HCT116 (cell line): Measurements from ENCODE around the gene CBL. TPM values are rescaled to one million over a fixed set of nuclear protein-coding genes. Genes with fewer than 3 reads are reported as not detected.

Source experiments
- ATAC-seq: fragments of 200-7000 bp; cut with Tn5 transposase; 2 replicates; pipeline ENCODE4 v1.9.1; 2020; ENCODE audit warnings: mild to moderate bottlenecking, moderate library complexity
- BruUV-seq: library from RNA; stranded (reverse); fragments of 400-500 nt; replicated peaks from 2 replicates; lab custom pipeline; 2021; lab: Mats Ljungman, UMichigan
- CTCF ChIA-PET: fragments of 300-600 bp; sonication (Branson Sonifier 250); formaldehyde crosslinking; loops from one replicate; lab custom pipeline; 2021; ENCODE audit warnings: antibody characterized with exemption; lab: Charles Lee
- POLR2A ChIA-PET: fragments of 300-600, 350-600 bp; sonication (Branson Sonifier 250); formaldehyde crosslinking; loops from one replicate; lab custom pipeline; 2021; ENCODE audit warnings: antibody characterized with exemption; lab: Charles Lee
- RAD21 ChIA-PET, 2 experiments: fragments of 300-600 bp; sonication (Branson Sonifier 250); formaldehyde crosslinking; loops; one replicate each; lab custom pipeline; 2023; ENCODE audit warnings: low total read pairs in 2 of 2; ENCODE audit not compliant: uncharacterized antibody in 2 of 2, unreplicated experiment in 2 of 2, low non-redundant PET in 1 of 2; lab: Charles Lee
- DNase-seq: peaks from one replicate; pipeline ENCODE4 v3.0.0-alpha.2; 2010; ENCODE audit warnings: low read depth, low spot score
- H2AFZ ChIP-seq: fragments of 200-600 bp; shearing (Covaris generic), sonication (generic); 2 replicates; pipeline ENCODE4 v1.6.1; 2017; ENCODE audit warnings: low read depth, mixed run types, mixed read lengths, antibody characterized with exemption, low read length; ENCODE audit not compliant: poor library complexity, severe bottlenecking
- H3K27ac ChIP-seq: 2 replicates; pipeline ENCODE4 v1.5.1; 2012; ENCODE audit warnings: low read depth, low read length
- H3K27me3 ChIP-seq: fragments of 200-600 bp; sonication (generic); 2 replicates; pipeline ENCODE4 v1.6.1; 2016; ENCODE audit warnings: mixed run types, low read length, mixed read lengths; ENCODE audit not compliant: insufficient read depth
- H3K36me3 ChIP-seq, 2 experiments: fragments of 200-500 bp in 1 of 2; fragments of 200-600 bp in 1 of 2; sonication (Bioruptor generic) in 1 of 2; sonication (generic) in 1 of 2; 2 replicates each; pipeline versions ENCODE4 v1.5.1 to v1.6.1; 2014 to 2016; ENCODE audit warnings: low read length in 2 of 2, inconsistent platforms in 1 of 2, mixed read lengths in 1 of 2, mixed run types in 1 of 2; ENCODE audit not compliant: insufficient read depth in 2 of 2, control insufficient read depth in 1 of 2
- H3K4me1 ChIP-seq, 2 experiments: fragments of 200-600 bp in 1 of 2; sonication (generic) in 1 of 2; 2 replicates each; pipeline versions ENCODE4 v1.5.1 to v1.6.1; 2012 to 2017; ENCODE audit warnings: low read length in 2 of 2, inconsistent platforms in 1 of 2, mild to moderate bottlenecking in 1 of 2, mixed read lengths in 1 of 2, mixed run types in 1 of 2, moderate library complexity in 1 of 2; ENCODE audit not compliant: insufficient read depth in 2 of 2, control insufficient read depth in 1 of 2
- H3K4me2 ChIP-seq: fragments of 200-600 bp; sonication (generic); 2 replicates; pipeline ENCODE4 v1.6.1; 2017; ENCODE audit warnings: mixed run types, low read length, mixed read lengths
- H3K4me3 ChIP-seq, 2 experiments: fragments of 200-600 bp in 1 of 2; sonication (generic) in 1 of 2; replicated peaks in 1 of 2; 2 replicates each; pipeline ENCODE4 v1.5.1; 2011 to 2016; ENCODE audit warnings: low read length in 2 of 2, control low read depth in 1 of 2, low read depth in 1 of 2, mild to moderate bottlenecking in 1 of 2, mixed read lengths in 1 of 2, mixed run types in 1 of 2
- H3K79me2 ChIP-seq: fragments of 200-600 bp; sonication (generic); 2 replicates; pipeline ENCODE4 v1.6.1; 2017; ENCODE audit warnings: mild to moderate bottlenecking, mixed run types, low read length, moderate library complexity, mixed read lengths; ENCODE audit not compliant: insufficient read depth
- H3K9ac ChIP-seq: fragments of 200-600 bp; sonication (generic); 2 replicates; pipeline ENCODE4 v1.6.1; 2016; ENCODE audit warnings: low read length, mixed read lengths
- H3K9me2 ChIP-seq: fragments of 200-600 bp; sonication (generic), shearing (Covaris generic); 2 replicates; pipeline ENCODE4 v1.6.1; 2017; ENCODE audit warnings: mixed run types, mild to moderate bottlenecking, moderate library complexity; ENCODE audit not compliant: insufficient read depth
- H3K9me3 ChIP-seq, 2 experiments: fragments of 200-500 bp in 1 of 2; fragments of 200-600 bp in 1 of 2; sonication (Bioruptor generic) in 1 of 2; sonication (generic) in 1 of 2; 2 replicates each; pipeline ENCODE4 v1.6.1; 2014 to 2017; ENCODE audit warnings: low read length in 2 of 2, mixed read lengths in 2 of 2, inconsistent platforms in 1 of 2, low read depth in 1 of 2, mild to moderate bottlenecking in 1 of 2, mixed run types in 1 of 2, moderate library complexity in 1 of 2; ENCODE audit not compliant: control insufficient read depth in 1 of 2, insufficient read depth in 1 of 2
- H4K20me1 ChIP-seq: fragments of 200-600 bp; sonication (generic), shearing (Covaris generic); 2 replicates; pipeline ENCODE4 v1.6.1; 2017; ENCODE audit warnings: mixed run types, mild to moderate bottlenecking, moderate library complexity; ENCODE audit not compliant: insufficient read depth
- CEBPB ChIP-seq: IDR thresholded peaks from 2 replicates; pipeline ENCODE4 v1.6.1; 2012; ENCODE audit warnings: low read depth
- EGR1 ChIP-seq: IDR thresholded peaks from 2 replicates; pipeline ENCODE4 v1.6.1; 2012; ENCODE audit warnings: low read depth
- FOSL1 ChIP-seq: IDR thresholded peaks from 2 replicates; pipeline ENCODE4 v1.6.1; 2012; ENCODE audit warnings: low read depth
- JUND ChIP-seq: IDR thresholded peaks from 2 replicates; pipeline ENCODE4 v1.6.1; 2012
- POLR2A ChIP-seq: IDR thresholded peaks from 2 replicates; pipeline ENCODE4 v1.7.0; 2011; ENCODE audit warnings: borderline replicate concordance; ENCODE audit not compliant: insufficient read depth, insufficient read length; ENCODE audit errors: extremely low read depth
- POLR2AphosphoS5 ChIP-seq: IDR thresholded peaks from 2 replicates; pipeline ENCODE4 v1.6.1; 2011; ENCODE audit warnings: mild to moderate bottlenecking, low read depth, low read length, moderate library complexity
- SIN3A ChIP-seq: IDR thresholded peaks from 2 replicates; pipeline ENCODE4 v1.6.1; 2012; ENCODE audit warnings: low read depth
- SP1 ChIP-seq: IDR thresholded peaks from 2 replicates; pipeline ENCODE4 v1.6.1; 2012; ENCODE audit warnings: low read depth
- SRF ChIP-seq: IDR thresholded peaks from 2 replicates; pipeline ENCODE4 v1.6.1; 2012; ENCODE audit warnings: low read depth
- TCF7L2 ChIP-seq: IDR thresholded peaks from 2 replicates; pipeline ENCODE4 v1.7.0; 2011; ENCODE audit warnings: borderline replicate concordance, inconsistent platforms; ENCODE audit not compliant: insufficient read depth, insufficient read length; ENCODE audit errors: extremely low read depth
- YY1 ChIP-seq: IDR thresholded peaks from 2 replicates; pipeline ENCODE4 v1.6.1; 2011; ENCODE audit warnings: low read length, low read depth, moderate library complexity, mild to moderate bottlenecking; ENCODE audit not compliant: insufficient replicate concordance; ENCODE audit errors: extremely low read depth
- ZFX ChIP-seq: fragments of 450-650 bp; IDR thresholded peaks from 2 replicates; pipeline ENCODE4 v1.6.1; 2017
- ZNF274 ChIP-seq: fragments of 200-500 bp; sonication (Bioruptor generic); IDR thresholded peaks from 2 replicates; pipeline ENCODE4 v1.6.1; 2014; ENCODE audit warnings: mild to moderate bottlenecking, low read depth, low read length, inconsistent platforms
- intact Hi-C: fragments of 100-400 bp; cut with micrococcal nuclease; formaldehyde crosslinking; loops from 2 replicates; pipeline ENCODE4 v1.10.0; 2022
- total RNA-seq: library from RNA; stranded (reverse); gene quantifications from one replicate; pipeline ENCODE4 v1.2.1, GENCODE V29; 2021; ENCODE audit not compliant: unreplicated experiment
- TF ChIP-seq, protein P1 (sequence below): IDR thresholded peaks from 2 replicates; pipeline ENCODE4 v1.6.1; 2012
- TF ChIP-seq, protein P2 (sequence below), 3 experiments: fragments of 200-600 bp in 1 of 3; sonication (generic) in 1 of 3; IDR thresholded peaks in 2 of 3; conservative IDR thresholded peaks in 1 of 3; 2 replicates each; pipeline ENCODE4 v1.5.1; 2012 to 2017; ENCODE audit warnings: low read depth in 2 of 3, low read length in 2 of 3, antibody characterized with exemption in 1 of 3, borderline replicate concordance in 1 of 3, control low read depth in 1 of 3, mild to moderate bottlenecking in 1 of 3, mixed read lengths in 1 of 3, mixed run types in 1 of 3, moderate library complexity in 1 of 3; ENCODE audit not compliant: insufficient read depth in 1 of 3
- TF ChIP-seq, protein P3 (sequence below): IDR thresholded peaks from 2 replicates; pipeline ENCODE4 v1.6.1; 2012

The CBL gene
- total RNA-seq, 1 experiment from 2014 or later = 31.1 TPM

DNA sequence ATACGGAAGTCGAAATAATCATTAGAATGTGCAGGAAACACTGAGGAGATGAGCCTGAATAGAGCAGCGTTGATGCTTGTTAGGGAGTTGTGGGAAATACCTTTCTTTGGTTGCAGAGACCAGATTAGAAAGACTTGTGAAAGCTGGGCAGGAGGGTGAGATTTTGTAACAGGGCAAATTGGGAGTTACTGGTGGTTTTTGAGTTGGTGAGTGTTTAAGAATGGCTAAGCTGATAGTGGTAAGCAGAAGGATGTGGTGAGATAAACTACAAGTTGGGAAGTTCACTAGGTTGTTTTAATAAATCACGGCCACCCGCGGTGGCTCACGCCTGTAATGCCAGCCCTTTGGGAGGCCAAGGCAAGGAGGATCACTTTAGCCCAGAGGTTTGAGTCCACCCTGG is 76.4 kb downstream of the CBL start:
- Histone ChIP-seq H3K27ac (no peak overlapping the region), H3K79me2 (no peaks in the 10 kb centered on the region), H3K4me1 (peaks cover 0 to 8% of the 10 kb centered on the region in 2 experiments; a peak in 2 of 4 replicates), H4K20me1 (no peaks in the 10 kb centered on the region), H3K9ac (no peak overlapping the region), H3K9me3 (no peaks in the 10 kb centered on the region), H3K27me3 (no peaks in the 10 kb centered on the region), H3K9me2 (no peaks in the 10 kb centered on the region), H3K4me3 (no peak overlapping the region), H3K4me2 (no peak overlapping the region), H2AFZ (no peak overlapping the region), H3K36me3 (peaks cover 17 to 23% of the 10 kb centered on the region in 2 experiments; a peak in 3 of 4 replicates)
- ChIA-PET CTCF (interaction anchor here (1.2 to 1.3 kb wide), 2 partner anchors 13 to 180 kb away, joined by 3 read pairs; no protein-coding TSS in a partner anchor), POLR2A (interaction anchor here (1.3 kb wide), 1 partner anchor 77 kb away, joined by 3 read pairs; no protein-coding TSS in a partner anchor), RAD21 (no interaction called here)
- DNase-seq (no peak), ATAC-seq (no peak)
- BruUV-seq = no TSS peak
- intact Hi-C loops = no loop called here
- TF ChIP-seq, protein P1, sequence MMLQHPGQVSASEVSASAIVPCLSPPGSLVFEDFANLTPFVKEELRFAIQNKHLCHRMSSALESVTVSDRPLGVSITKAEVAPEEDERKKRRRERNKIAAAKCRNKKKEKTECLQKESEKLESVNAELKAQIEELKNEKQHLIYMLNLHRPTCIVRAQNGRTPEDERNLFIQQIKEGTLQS = no peak
- no peak for TF ChIP-seq POLR2A
- TF ChIP-seq JUND = no peak

DNA sequence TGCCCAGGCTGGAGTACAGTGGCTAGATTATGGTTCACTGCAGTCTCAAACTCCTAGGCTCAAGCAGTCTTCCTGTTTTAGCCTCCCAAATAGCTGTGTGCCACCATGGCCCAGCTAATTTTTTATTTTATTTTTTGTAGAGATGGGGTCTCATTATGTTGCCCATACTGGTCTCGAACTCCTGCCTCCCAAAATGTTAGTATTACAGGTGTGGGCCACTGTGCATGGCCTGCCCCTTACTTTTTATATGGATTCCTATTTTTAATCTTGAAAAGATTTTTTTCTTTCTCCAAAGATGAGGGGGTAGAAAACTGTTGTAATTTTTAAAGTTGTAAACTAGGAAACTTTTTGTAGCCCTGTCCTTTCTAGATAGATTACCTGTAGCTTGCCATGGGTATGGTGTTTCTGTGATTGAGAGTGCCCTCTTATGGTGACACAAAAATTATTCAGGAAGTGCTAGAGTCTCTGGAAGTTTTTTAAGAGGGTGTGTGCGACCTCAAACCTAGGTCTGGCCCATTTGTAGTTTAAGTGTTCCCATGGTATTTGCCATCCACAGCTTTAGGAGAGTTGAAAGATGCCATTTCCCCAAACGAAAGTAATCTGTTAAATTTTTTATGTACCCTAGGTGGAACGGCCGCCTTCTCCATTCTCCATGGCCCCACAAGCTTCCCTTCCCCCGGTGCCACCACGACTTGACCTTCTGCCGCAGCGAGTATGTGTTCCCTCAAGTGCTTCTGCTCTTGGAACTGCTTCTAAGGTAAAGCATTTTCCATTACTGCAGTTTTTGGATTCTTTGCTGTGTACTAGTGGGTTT is 78.4 kb downstream of the CBL start:
- no peak overlapping the region for H2AFZ ChIP-seq
- H4K20me1 ChIP-seq = no peaks in the 10 kb centered on the region
- BruUV-seq = no TSS peak
- peaks cover 10 to 22% of the 10 kb centered on the region in 2 experiments; a peak in 2 of 4 replicates for H3K36me3 ChIP-seq
- H3K27ac ChIP-seq = no peak overlapping the region
- H3K27me3 ChIP-seq = no peaks in the 10 kb centered on the region
- H3K9ac ChIP-seq = no peak overlapping the region
- no peaks in the 10 kb centered on the region for H3K79me2 ChIP-seq
- H3K9me3 ChIP-seq = no peaks in the 10 kb centered on the region
- DNase-seq = peak; percentile 32
- ChIA-PET POLR2A (interaction anchor here (0.8 kb wide), 1 partner anchor 42 kb away, joined by 3 read pairs; no protein-coding TSS in a partner anchor), CTCF (interaction anchor here (0.8 to 1.6 kb wide), 11 partner anchors 9 to 217 kb away, joined by 3 to 6 read pairs (median 4); partner anchors contain the start of genes CBL and VPS11), RAD21 (interaction anchor here in 1 of 2 experiments (0.9 kb wide), 1 partner anchor 217 kb away, joined by 3 read pairs; the partner anchor contains the start of gene VPS11)
- H3K4me2 ChIP-seq = no peak overlapping the region
- peak; percentile 96 for ATAC-seq
- intact Hi-C loops = no loop called here
- no peaks in the 10 kb centered on the region for H3K9me2 ChIP-seq
- H3K4me1 ChIP-seq = peaks cover 0 to 8% of the 10 kb centered on the region in 2 experiments; a peak in 2 of 4 replicates
- no peak overlapping the region for H3K4me3 ChIP-seq
- TF ChIP-seq TCF7L2 (no peak), YY1 (no peak), CEBPB (no peak), SP1 (no peak), EGR1 (no peak), POLR2AphosphoS5 (no peak), ZFX (no peak), SIN3A (no peak), ZNF274 (no peak), SRF (no peak), FOSL1 (no peak)
- TF ChIP-seq, protein P2, sequence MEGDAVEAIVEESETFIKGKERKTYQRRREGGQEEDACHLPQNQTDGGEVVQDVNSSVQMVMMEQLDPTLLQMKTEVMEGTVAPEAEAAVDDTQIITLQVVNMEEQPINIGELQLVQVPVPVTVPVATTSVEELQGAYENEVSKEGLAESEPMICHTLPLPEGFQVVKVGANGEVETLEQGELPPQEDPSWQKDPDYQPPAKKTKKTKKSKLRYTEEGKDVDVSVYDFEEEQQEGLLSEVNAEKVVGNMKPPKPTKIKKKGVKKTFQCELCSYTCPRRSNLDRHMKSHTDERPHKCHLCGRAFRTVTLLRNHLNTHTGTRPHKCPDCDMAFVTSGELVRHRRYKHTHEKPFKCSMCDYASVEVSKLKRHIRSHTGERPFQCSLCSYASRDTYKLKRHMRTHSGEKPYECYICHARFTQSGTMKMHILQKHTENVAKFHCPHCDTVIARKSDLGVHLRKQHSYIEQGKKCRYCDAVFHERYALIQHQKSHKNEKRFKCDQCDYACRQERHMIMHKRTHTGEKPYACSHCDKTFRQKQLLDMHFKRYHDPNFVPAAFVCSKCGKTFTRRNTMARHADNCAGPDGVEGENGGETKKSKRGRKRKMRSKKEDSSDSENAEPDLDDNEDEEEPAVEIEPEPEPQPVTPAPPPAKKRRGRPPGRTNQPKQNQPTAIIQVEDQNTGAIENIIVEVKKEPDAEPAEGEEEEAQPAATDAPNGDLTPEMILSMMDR (IDR thresholded peaks at IDR 0.05 in 2 of 3, conservative IDR thresholded peaks at IDR 0.05 in 1 of 3; ENCODE audit: borderline replicate concordance in 1 of 3, insufficient read depth in 1 of 3, low read depth in 2 of 3, low read length in 2 of 3) = peak; percentile 52 to 78 (median 70); a peak in 5 of 6 replicates
- TF ChIP-seq, protein P3, sequence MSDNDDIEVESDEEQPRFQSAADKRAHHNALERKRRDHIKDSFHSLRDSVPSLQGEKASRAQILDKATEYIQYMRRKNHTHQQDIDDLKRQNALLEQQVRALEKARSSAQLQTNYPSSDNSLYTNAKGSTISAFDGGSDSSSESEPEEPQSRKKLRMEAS = no peak
- TF ChIP-seq, protein P1 = no peak
